PFSK-1 (cell line): ENCODE measurements around the gene LRRC7.

Experiments used
- POLR2AphosphoS5 ChIP-seq: IDR thresholded peaks from 2 replicates; pipeline ENCODE4 v1.6.1; 2012; ENCODE audit warnings: low read depth, mild to moderate bottlenecking, control low read depth, low read length, moderate library complexity
- REST ChIP-seq, 2 experiments: IDR thresholded peaks; 2 replicates each; pipeline versions ENCODE4 v1.6.1 to v1.8.0; 2011 to 2012; ENCODE audit warnings: low read depth in 2 of 2, low read length in 2 of 2, control low read depth in 1 of 2, inconsistent platforms in 1 of 2, mild to moderate bottlenecking in 1 of 2, moderate library complexity in 1 of 2; ENCODE audit not compliant: insufficient read depth in 1 of 2
- TAF1 ChIP-seq: IDR thresholded peaks from 2 replicates; pipeline ENCODE4 v1.6.1; 2012; ENCODE audit warnings: low read length, control low read depth, borderline replicate concordance; ENCODE audit not compliant: insufficient read depth

GRCh38 chr1:69679965-69680364 is 112.2 kb downstream of the LRRC7 start:
- no peak for TF ChIP-seq POLR2AphosphoS5
- TF ChIP-seq REST (IDR thresholded peaks at IDR 0.05; ENCODE audit: insufficient read depth in 1 of 2, low read depth in 2 of 2, low read length in 2 of 2) = no peak
- no peak for TF ChIP-seq TAF1
